GM12873 (cell line): ENCODE results near the gene ASMTL.

Experiments
- TF ChIP-seq, protein P1 (sequence below): IDR thresholded peaks from 2 replicates; pipeline ENCODE4 v1.5.1; 2012; ENCODE audit warnings: low read depth, mild to moderate bottlenecking, moderate library complexity, low read length, control low read depth; ENCODE audit not compliant: insufficient read depth; ENCODE audit errors: missing control alignments

Gene ASMTL

DNA sequence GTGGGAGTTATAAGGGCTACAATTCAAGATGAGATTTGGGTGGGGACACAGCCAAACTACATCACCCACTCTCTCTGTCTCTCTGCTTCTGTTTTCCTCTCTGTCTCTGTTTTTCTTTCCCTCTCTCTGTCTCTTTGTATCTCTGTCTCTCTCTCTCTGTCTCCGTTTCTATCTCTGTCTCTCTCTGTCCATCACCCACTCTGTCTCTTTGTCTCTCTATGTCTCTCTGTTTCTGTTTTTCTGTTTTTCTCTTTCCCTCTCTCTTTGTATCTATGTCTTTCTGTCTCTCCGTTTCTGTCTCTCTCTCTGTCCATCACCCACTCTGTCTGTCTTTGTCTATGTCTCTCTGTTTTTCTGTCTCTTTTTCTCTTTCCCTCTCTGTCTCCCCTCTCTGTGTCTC lies 90.8 kb downstream of the ASMTL start:
- TF ChIP-seq, protein P1, sequence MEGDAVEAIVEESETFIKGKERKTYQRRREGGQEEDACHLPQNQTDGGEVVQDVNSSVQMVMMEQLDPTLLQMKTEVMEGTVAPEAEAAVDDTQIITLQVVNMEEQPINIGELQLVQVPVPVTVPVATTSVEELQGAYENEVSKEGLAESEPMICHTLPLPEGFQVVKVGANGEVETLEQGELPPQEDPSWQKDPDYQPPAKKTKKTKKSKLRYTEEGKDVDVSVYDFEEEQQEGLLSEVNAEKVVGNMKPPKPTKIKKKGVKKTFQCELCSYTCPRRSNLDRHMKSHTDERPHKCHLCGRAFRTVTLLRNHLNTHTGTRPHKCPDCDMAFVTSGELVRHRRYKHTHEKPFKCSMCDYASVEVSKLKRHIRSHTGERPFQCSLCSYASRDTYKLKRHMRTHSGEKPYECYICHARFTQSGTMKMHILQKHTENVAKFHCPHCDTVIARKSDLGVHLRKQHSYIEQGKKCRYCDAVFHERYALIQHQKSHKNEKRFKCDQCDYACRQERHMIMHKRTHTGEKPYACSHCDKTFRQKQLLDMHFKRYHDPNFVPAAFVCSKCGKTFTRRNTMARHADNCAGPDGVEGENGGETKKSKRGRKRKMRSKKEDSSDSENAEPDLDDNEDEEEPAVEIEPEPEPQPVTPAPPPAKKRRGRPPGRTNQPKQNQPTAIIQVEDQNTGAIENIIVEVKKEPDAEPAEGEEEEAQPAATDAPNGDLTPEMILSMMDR, result no peak

DNA sequence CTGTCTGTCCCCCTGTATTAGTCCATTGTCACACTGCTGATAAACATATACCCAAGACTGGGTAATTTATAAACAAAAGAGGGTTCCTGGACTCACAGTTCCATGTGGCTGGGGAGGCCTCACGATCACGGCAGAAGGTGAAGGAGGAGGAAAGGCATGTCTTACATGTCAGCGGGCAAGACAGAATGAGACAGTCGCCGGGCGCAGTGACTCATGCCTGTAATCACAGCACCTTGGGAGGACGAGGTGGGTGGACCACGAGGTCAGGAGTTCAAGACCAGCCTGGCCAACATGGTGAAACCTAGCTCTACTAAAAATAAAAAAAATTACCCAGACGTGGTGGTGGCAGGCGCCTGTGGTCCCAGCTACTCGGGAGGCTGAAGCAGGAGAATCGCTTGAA lies 91.4 kb downstream of the ASMTL start:
- TF ChIP-seq, protein P1, result no peak

DNA sequence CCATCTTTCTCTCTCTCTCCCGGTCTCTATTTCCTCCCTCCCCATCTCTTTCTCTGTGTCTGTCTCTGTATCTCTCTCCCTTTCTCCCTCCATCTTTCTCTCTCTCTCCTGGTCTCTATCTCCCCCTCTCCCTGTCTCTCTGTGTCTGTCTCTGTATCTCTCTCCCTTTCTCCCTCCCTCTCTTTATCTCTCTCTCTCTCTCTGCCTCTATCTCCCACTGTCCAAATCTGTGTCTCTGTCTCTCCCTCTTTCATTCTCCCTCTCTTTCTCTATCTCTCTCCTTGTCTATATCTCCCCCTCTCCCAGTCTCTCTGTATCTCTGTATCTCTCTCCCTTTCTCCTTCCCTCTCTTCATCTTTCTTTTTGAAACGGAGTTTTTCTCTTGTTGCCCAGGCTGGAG lies 92.5 kb downstream of the ASMTL start:
- TF ChIP-seq, protein P1, result no peak

DNA sequence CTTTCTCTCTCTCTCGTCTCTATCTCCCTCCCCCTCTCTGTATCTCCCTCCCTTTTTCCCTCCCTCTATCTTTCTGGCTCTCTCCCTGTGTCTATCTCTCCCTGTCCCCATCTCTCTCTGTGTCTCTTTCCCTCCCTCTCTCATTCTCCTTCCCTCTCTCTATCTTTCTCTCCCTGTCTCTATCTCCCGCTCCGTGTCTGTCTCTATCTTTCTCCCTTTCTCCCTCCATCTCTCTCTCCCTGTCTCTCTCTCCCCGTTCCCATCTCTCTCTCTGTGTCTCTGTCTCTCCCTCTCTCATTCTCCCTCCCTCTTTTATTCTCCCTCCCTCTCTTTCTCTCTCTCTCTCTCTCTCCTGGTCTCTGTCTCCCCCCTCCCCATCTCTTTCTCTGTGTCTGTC lies 93.2 kb downstream of the ASMTL start:
- TF ChIP-seq, protein P1, result no peak

DNA sequence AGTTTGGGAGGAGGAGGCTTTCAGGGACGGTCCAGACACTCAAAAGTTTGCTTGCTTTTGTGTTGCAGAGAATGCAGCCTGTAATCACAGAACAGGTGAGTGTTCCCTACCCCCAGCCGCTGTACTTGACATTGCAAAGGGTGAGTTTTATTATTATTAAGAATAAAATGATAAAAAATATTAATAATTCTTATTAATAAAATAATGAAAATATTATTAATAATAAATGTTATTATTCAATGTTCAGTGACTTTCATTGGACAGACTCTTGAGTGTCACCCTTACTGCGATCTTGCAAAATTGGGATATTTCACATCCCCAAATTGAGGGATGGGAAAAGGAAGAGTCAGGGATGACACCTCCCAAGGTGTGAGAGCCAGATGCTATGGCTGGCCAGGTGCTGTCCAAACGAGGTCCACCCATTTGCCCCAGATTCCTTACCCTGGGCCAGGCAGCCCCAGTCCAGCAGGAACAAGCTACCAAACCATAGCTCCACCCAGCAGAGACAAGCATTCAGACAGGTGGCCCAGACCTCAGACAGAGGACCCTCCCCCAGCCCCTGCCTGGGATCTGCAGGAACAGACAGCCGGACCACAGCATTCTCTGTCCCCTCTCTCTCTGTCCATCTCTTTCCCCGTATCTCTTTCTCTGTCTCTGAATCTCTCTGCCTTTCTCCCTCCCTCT lies 93.8 kb downstream of the ASMTL start:
- TF ChIP-seq, protein P1, result no peak

DNA sequence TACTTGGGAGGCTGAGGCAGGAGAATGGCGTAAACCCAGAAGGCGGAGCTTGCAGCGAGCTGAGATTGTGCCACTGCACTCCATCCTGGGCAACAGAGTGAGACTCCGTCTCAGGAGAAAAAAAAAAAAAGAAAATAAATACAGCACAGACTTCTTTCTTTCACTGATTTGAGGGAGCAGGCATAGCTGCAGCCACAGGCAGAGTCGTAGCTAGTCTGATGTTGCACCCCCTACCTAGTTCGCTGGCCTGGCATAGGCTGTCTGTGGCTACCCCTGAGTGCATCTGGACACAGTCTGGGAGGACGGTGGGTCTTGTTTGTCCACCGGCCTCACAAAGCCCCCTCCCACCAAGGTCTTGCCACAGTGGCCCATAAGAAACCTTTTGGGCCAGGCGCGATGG lies 94.7 kb downstream of the ASMTL start:
- TF ChIP-seq, protein P1, result no peak

DNA sequence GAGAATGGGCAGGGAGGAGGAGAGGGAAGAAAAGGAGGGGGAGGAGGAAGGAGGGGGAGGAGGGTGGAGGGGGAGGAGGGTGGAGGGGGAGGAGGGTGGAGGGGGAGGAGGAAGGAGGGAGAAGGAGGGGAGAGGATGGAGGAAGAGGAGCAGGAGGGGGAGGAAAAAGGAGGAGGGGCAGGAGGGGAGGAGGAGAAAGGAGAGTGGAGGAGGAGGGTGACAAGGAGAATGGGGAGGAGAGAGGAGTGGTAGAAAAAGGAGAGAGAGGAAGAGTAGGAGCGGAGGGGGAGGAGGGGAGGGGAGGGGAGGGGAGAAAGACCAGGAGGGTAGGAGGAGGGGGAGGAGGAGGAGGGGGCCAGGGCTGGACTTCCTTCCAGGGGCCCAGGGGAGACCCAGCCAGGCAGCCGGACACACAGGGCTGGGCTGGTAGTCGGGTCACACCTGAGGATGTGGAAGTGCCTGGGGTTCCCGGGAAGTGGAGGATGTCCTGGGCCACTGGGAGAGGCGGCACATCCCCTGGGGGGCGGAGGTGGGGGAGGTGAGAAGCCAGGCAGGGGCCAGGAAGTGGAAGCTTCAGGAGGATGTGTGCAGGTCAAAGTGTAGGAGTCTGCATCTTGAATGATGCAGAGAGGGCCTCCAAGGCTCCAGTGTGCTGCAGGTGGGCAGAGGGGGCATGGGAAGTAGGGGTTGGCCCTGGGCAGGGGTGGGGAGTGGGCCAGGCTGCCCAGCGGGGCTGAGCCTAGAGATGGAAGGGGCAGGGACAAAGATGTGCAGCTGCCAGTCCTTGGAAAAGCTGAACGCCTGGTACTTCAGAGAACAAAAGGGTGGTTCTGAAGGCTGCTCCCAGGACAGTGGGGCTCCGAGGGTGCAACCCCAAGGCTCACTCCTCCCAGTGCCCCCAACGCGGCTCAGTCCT lies 97.3 kb downstream of the ASMTL start:
- TF ChIP-seq, protein P1, result no peak
